Fibroblast of the aortic adventitia (primary cell): ENCODE measurements around the gene POU2AF3. TPM values are rescaled to one million over a fixed set of nuclear protein-coding genes. Genes with fewer than 3 reads are reported as not detected.
"Not testable (repeated sequence)": the region's sequence is repeated elsewhere in the genome, so short reads cannot be mapped to it uniquely, and the experiment has no call there.

Source experiments
- DNase-seq: peaks from one replicate; pipeline ENCODE4 v3.0.0-alpha.2; 2010; ENCODE audit warnings: low read depth
- H3K4me3 ChIP-seq: 2 replicates; pipeline ENCODE4 v1.5.1; 2011; ENCODE audit warnings: low read depth, mild to moderate bottlenecking, control low read depth, low read length, moderate library complexity
- total RNA-seq: library from RNA; depleted of rRNA; stranded (reverse); fragments of >200 nt; gene quantifications from 2 replicates; pipeline ENCODE4 v1.2.3, GENCODE V29; 2012; ENCODE audit warnings: low replicate concordance
- TF ChIP-seq, protein P1 (sequence below): IDR thresholded peaks from 2 replicates; pipeline ENCODE4 v1.5.1; 2011; ENCODE audit warnings: mild to moderate bottlenecking, low read length, control low read depth, inconsistent platforms; ENCODE audit not compliant: insufficient read depth

The POU2AF3 gene
- total RNA-seq, 1 donor, result 0.45 TPM

DNA sequence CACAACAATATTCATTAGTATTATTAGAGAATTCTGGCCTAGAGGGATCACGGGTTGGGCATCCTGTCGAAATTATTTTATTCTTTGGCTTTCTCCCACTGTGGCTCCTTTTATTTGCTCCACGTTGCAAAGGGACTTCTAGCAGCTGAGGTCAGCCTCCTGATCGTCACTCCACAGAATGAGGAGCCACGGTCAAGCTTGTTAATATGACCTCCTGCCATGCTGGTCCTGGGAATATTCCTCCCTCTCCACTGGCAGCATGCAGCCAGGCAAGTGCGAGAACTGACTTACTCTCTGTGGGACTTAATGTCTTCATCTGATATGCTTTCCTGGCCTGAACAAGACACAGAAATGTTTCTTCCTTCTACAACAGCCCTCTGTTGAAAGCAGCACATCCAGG, 20.9 kb downstream of the POU2AF3 start:
- H3K4me3 ChIP-seq, result no peak overlapping the region
- TF ChIP-seq, protein P1, sequence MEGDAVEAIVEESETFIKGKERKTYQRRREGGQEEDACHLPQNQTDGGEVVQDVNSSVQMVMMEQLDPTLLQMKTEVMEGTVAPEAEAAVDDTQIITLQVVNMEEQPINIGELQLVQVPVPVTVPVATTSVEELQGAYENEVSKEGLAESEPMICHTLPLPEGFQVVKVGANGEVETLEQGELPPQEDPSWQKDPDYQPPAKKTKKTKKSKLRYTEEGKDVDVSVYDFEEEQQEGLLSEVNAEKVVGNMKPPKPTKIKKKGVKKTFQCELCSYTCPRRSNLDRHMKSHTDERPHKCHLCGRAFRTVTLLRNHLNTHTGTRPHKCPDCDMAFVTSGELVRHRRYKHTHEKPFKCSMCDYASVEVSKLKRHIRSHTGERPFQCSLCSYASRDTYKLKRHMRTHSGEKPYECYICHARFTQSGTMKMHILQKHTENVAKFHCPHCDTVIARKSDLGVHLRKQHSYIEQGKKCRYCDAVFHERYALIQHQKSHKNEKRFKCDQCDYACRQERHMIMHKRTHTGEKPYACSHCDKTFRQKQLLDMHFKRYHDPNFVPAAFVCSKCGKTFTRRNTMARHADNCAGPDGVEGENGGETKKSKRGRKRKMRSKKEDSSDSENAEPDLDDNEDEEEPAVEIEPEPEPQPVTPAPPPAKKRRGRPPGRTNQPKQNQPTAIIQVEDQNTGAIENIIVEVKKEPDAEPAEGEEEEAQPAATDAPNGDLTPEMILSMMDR, result no peak
- DNase-seq, result no peak

DNA sequence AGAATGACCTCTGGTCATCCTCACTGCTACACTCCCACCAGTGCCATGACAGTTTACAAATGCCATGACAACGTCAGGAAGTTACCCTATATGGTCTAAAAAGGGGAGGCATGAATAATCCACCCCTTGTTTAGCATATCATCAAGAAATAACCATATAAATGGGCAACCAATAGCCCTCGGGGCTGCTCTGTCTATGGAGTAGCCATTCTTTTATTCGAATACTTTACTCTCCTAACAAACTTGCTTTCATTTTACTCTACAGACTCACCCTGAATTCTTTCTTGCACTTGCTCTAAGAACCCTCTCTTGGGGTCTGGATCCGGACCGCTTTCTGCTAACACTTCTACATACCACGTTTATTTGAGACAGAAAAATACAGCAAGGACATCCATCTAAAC, 21.9 kb downstream of the POU2AF3 start:
- H3K4me3 ChIP-seq, DNase-seq: not testable (repeated sequence)

DNA sequence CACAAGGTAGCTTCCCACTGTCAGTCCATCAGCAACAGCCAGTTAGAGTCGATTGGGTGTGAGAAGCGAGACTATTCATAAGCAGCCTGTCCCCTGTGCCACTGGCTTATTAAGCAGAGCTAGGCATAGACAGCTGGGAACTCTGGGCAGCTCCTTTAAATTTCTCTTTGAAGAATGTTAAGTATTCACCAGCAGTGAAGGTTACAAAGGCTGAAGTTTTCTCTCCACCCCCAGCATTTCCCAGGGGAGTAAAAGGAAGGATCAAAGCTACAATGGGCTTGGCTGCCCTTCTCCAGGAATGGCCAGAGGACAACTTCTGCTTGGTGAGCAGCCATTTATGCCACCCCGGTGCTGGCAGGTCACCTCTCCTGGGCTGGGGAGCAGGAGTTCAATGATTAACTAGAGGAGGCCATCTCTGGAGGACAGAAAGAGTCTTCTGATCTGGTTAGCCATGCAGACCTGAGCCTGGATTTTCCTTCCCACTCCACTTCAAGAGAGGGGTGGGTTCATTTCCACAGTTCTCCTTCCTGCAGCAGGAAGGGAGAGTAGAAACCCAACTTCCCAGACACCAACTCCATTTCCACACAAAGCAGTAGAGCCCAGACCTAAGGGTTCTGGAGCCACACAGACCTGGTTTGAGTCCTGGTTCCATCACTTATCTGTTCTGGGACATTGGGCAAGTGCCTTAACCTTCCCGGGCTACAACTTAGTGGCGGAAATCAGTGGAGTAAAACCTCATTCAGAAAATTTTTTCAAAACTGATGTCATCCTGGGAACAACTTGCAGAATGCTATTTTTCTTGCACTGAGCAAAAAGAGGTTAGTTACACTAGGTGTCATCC, 22.6 kb downstream of the POU2AF3 start:
- TF ChIP-seq, protein P1, result no peak
- H3K4me3 ChIP-seq, result no peak overlapping the region
- DNase-seq, result peak; percentile 69

DNA sequence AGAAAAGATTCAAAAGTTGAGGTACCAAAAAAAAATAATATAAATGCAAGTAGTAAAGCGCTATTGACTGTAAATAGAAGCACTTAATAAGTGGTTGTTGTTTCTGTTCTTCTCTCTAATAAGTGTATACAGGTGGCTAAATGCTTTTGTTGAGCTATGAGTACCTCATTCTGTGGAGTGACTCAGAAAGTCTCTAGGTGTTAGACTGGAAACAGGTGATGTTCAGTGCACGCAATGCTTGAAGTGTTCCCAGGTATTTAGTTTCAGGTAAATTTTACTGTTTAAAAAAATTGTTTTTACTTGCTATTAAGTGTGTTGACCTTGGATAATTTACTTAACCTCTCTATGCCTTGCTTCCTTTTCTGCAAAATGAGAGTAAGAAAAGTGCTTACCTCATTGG, 24.2 kb downstream of the POU2AF3 start:
- DNase-seq, result no peak
- TF ChIP-seq, protein P1, result no peak

GRCh38 chr11:111324277-111324720, 26.0 kb downstream of the POU2AF3 start:
- peak; percentile 82 for DNase-seq
- TF ChIP-seq, protein P1, result no peak
- H3K4me3 ChIP-seq, result peak overlapping the region; percentile 22

More for the DNA sequence above, 24.2 kb downstream of the POU2AF3 start:
- H3K4me3 ChIP-seq, result no peak overlapping the region

- DNase-seq, result no peak
- no peak overlapping the region for H3K4me3 ChIP-seq
- TF ChIP-seq, protein P1, result no peak
These were observed 26.9 kb downstream of the POU2AF3 start for GRCh38 chr11:111325259-111325658.

DNA sequence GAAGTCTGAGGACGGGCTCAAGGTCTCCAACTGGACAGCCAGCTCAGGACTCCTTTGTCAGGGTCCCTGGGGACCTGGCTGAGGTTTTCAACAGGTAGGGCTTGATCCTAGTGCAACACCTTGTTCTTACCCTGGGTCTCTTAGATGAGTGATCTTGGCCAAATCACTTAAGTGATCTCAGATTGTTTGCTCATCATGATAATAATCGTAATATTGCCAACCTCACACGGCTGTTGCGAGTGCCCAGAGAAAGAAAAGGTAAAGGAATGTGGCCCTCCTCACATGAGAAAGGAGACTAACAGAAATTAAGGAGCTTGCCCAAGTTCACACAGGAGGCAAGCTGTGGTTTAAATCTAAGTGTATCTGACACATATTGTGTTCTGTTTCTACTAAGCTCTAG, 28.5 kb downstream of the POU2AF3 start:
- H3K4me3 ChIP-seq, result no peak overlapping the region
- no peak for DNase-seq
- TF ChIP-seq, protein P1, result no peak
